Tibial artery (tissue), 4 donors: ENCODE results near the gene DYRK3.
A peak's percentile ranks its signal among the peaks of the same experiment; 100 is the strongest.

Experiments used
- DNase-seq, 2 donors: peaks; one replicate each; pipeline ENCODE4 v3.0.0-alpha.2; 2019
- H3K27ac ChIP-seq, 2 donors: fragments of 200-600 bp; sonication (generic) in 1 of 2; 1 replicate in 1 of 2; 2 replicates in 1 of 2; pipeline ENCODE4 v1.5.1; 2018 to 2019; ENCODE audit warnings: mild to moderate bottlenecking in 1 of 2
- H3K27me3 ChIP-seq, 2 donors: fragments of 200-600 bp; sonication (generic) in 1 of 2; one replicate each; pipeline versions ENCODE4 v1.5.1 to v1.6.0; 2016 to 2019
- H3K36me3 ChIP-seq, 3 donors: fragments of 200-600 bp; sonication (generic) in 2 of 3; one replicate each; pipeline ENCODE4 v1.5.1; 2016 to 2019; ENCODE audit warnings: mild to moderate bottlenecking in 2 of 3
- H3K4me1 ChIP-seq, 4 donors: fragments of 200-600 bp; sonication (generic) in 2 of 4; 1 replicate in 3 of 4; 2 replicates in 1 of 4; pipeline ENCODE4 v1.5.1; 2016 to 2019
- H3K4me3 ChIP-seq, 2 donors: fragments of 200-600 bp; sonication (generic) in 1 of 2; 1 replicate in 1 of 2; 2 replicates in 1 of 2; pipeline ENCODE4 v1.5.1; 2018 to 2019; ENCODE audit warnings: mild to moderate bottlenecking in 2 of 2
- H3K9me3 ChIP-seq, 3 donors: fragments of 200-600 bp; sonication (generic) in 1 of 3; one replicate each; pipeline ENCODE4 v1.5.1; 2016 to 2019
- CTCF ChIP-seq, 2 experiments: fragments of 200-600 bp in 1 of 2; fragments of 450-650 bp in 1 of 2; IDR thresholded peaks; one replicate each; pipeline ENCODE4 v1.5.1; 2017 to 2019; ENCODE audit warnings: antibody characterized with exemption in 2 of 2, mild to moderate bottlenecking in 1 of 2, moderate library complexity in 1 of 2
- intact Hi-C: fragments of 100-400 bp; cut with DNase I; formaldehyde crosslinking; loops from one replicate; pipeline ENCODE4 v1.15.0; 2023; ENCODE audit warnings: low total_unique reads

The DYRK3 gene

GRCh38 chr1:206674236-206674635, 38.9 kb downstream of the DYRK3 start:
- no peaks in the 10 kb centered on the region for H3K27me3 ChIP-seq
- intact Hi-C loops = no loop called here
- no peak overlapping the region for H3K4me3 ChIP-seq
- DNase-seq = no peak
- H3K4me1 ChIP-seq = peaks cover 0 to 39% (median 33%) of the 10 kb centered on the region in 4 donors
- H3K36me3 ChIP-seq = no peaks in the 10 kb centered on the region
- H3K9me3 ChIP-seq = no peaks in the 10 kb centered on the region
- TF ChIP-seq CTCF (IDR thresholded peaks at IDR 0.05) = no peak
- H3K27ac ChIP-seq = peak overlapping the region; percentile 69 to 80

- no peak for TF ChIP-seq CTCF (IDR thresholded peaks at IDR 0.05)
- peaks cover 0 to 39% (median 33%) of the 10 kb centered on the region in 4 donors for H3K4me1 ChIP-seq
- no peak overlapping the region for H3K4me3 ChIP-seq
- peak overlapping the region; percentile 69 to 80 for H3K27ac ChIP-seq
- H3K27me3 ChIP-seq = no peaks in the 10 kb centered on the region
- H3K36me3 ChIP-seq = no peaks in the 10 kb centered on the region
- DNase-seq = peak; percentile 81 to 87
- intact Hi-C loops = no loop called here
- H3K9me3 ChIP-seq = no peaks in the 10 kb centered on the region
Measured at GRCh38 chr1:206674745-206675175, 39.4 kb downstream of the DYRK3 start.

GRCh38 chr1:206676499-206676898, 41.2 kb downstream of the DYRK3 start:
- Histone ChIP-seq H3K27me3 (no peaks in the 10 kb centered on the region), H3K27ac (no peak overlapping the region), H3K9me3 (no peaks in the 10 kb centered on the region), H3K36me3 (no peaks in the 10 kb centered on the region), H3K4me3 (no peak overlapping the region), H3K4me1 (peaks cover 0 to 39% (median 33%) of the 10 kb centered on the region in 4 donors)
- no peak for DNase-seq
- TF ChIP-seq CTCF (IDR thresholded peaks at IDR 0.05) = no peak
- intact Hi-C loops = no loop called here

- intact Hi-C loops = no loop called here
- H3K9me3 ChIP-seq = no peaks in the 10 kb centered on the region
- H3K4me1 ChIP-seq = peaks cover 0 to 23% (median 20%) of the 10 kb centered on the region in 4 donors
- H3K36me3 ChIP-seq = no peaks in the 10 kb centered on the region
- H3K27me3 ChIP-seq = no peaks in the 10 kb centered on the region
- no peak for TF ChIP-seq CTCF (IDR thresholded peaks at IDR 0.05)
- H3K27ac ChIP-seq = no peak overlapping the region
- no peak for DNase-seq
- H3K4me3 ChIP-seq = no peak overlapping the region
Measured at GRCh38 chr1:206678490-206678889, 43.2 kb downstream of the DYRK3 start.

- H3K4me1 ChIP-seq = peaks cover 0 to 19% (median 16%) of the 10 kb centered on the region in 4 donors
Measured at GRCh38 chr1:206679738-206680211, 44.4 kb downstream of the DYRK3 start.

More at GRCh38 chr1:206679738-206680211, 44.4 kb downstream of the DYRK3 start:
- intact Hi-C loops = no loop called here
- Histone ChIP-seq H3K27me3 (no peaks in the 10 kb centered on the region), H3K9me3 (no peaks in the 10 kb centered on the region), H3K4me3 (no peak overlapping the region), H3K36me3 (no peaks in the 10 kb centered on the region), H3K27ac (no peak overlapping the region)
- TF ChIP-seq CTCF (IDR thresholded peaks at IDR 0.05) = no peak
- no peak for DNase-seq
